HepG2 (cell line): ENCODE results near the gene HAND1. TPM values are rescaled to one million over a fixed set of nuclear protein-coding genes. Genes with fewer than 3 reads are reported as not detected.

Experiments
- ATAC-seq: fragments of 200-7000 bp; cut with Tn5 transposase; 3 replicates; pipeline ENCODE4 v1.9.1; 2020; ENCODE audit warnings: mild to moderate bottlenecking, moderate library complexity
- BruUV-seq: library from RNA; stranded (reverse); fragments of 400-500 nt; replicated peaks from 2 replicates; lab custom pipeline; 2021; lab: Mats Ljungman, UMichigan
- CTCF ChIA-PET: fragments of 300-600 bp; formaldehyde crosslinking; extraction: SDS; loops from one replicate; lab custom pipeline; 2021; ENCODE audit warnings: low total read pairs, inconsistent platforms, low intra/inter-chr PET ratio; lab: Yijun Ruan, JAX
- POLR2A ChIA-PET: fragments of 350-600 bp; sonication (Branson Sonifier 250); formaldehyde crosslinking; loops from one replicate; lab custom pipeline; 2020; ENCODE audit warnings: antibody characterized with exemption, inconsistent platforms; lab: Yijun Ruan, JAX
- DNase-seq: peaks from one replicate; pipeline ENCODE4 v3.0.0-alpha.2; 2015; ENCODE audit warnings: low spot score
- FAIRE-seq: peaks from 3 replicates; lab custom pipeline; 2011; peaks lifted over from hg19 to GRCh38; lab: Jason Lieb, UNC
- H2AFZ ChIP-seq: one replicate; pipeline ENCODE4 v1.6.1; 2011; ENCODE audit warnings: low read length, inconsistent platforms
- H3K27ac ChIP-seq: fragments of 300-600 bp; 3 replicates; pipeline ENCODE4 v1.8.0; 2011; ENCODE audit warnings: mixed run types, mild to moderate bottlenecking, mixed read lengths, low read length, inconsistent platforms; ENCODE audit not compliant: insufficient read depth; ENCODE audit errors: extremely low read length
- H3K27me3 ChIP-seq, 2 experiments: fragments of 200-600 bp in 1 of 2; 2 replicates in 1 of 2; 3 replicates in 1 of 2; pipeline versions ENCODE4 v1.6.0 to v1.8.0; 2011; ENCODE audit warnings: low read length in 2 of 2, mild to moderate bottlenecking in 2 of 2, moderate library complexity in 2 of 2, inconsistent platforms in 1 of 2; ENCODE audit not compliant: insufficient read depth in 2 of 2, control insufficient read depth in 1 of 2
- H3K36me3 ChIP-seq, 2 experiments: fragments of 200-600 bp in 1 of 2; replicated peaks in 1 of 2; 2 replicates in 1 of 2; 3 replicates in 1 of 2; pipeline versions ENCODE4 v1.5.1 to v1.8.0; 2011; ENCODE audit warnings: low read length in 2 of 2, inconsistent platforms in 1 of 2; ENCODE audit not compliant: insufficient read depth in 2 of 2, control insufficient read depth in 1 of 2
- H3K4me1 ChIP-seq: 2 replicates; pipeline ENCODE4 v1.5.1; 2012; ENCODE audit warnings: low read length, inconsistent platforms; ENCODE audit not compliant: insufficient read depth
- H3K4me2 ChIP-seq: 2 replicates; pipeline ENCODE4 v1.6.0; 2011; ENCODE audit warnings: low read depth, low read length, inconsistent platforms
- H3K4me3 ChIP-seq, 3 experiments: fragments of 200-600 bp in 1 of 3; sonication (generic), shearing (Covaris generic) in 1 of 3; replicated peaks in 1 of 3; 2 replicates each; pipeline ENCODE4 v1.5.1; 2011 to 2016; ENCODE audit warnings: low read length in 3 of 3, inconsistent platforms in 2 of 3, low read depth in 2 of 3, mild to moderate bottlenecking in 2 of 3, control low read depth in 1 of 3, mixed read lengths in 1 of 3; ENCODE audit not compliant: insufficient read depth in 1 of 3
- H3K79me2 ChIP-seq: one replicate; pipeline ENCODE4 v1.6.1; 2011; ENCODE audit warnings: low read length, inconsistent platforms; ENCODE audit not compliant: insufficient read depth
- H3K9ac ChIP-seq: 2 replicates; pipeline ENCODE4 v1.6.0; 2011; ENCODE audit warnings: mild to moderate bottlenecking, low read depth, low read length, inconsistent platforms; ENCODE audit not compliant: insufficient read depth
- H3K9me3 ChIP-seq: 2 replicates; pipeline ENCODE4 v1.5.1; 2012; ENCODE audit warnings: mild to moderate bottlenecking, low read length
- H4K20me1 ChIP-seq: 2 replicates; pipeline ENCODE4 v1.6.0; 2011; ENCODE audit warnings: inconsistent platforms, mild to moderate bottlenecking, low read length, moderate library complexity; ENCODE audit not compliant: insufficient read depth
- ARID4A ChIP-seq: sonication (generic); formaldehyde crosslinking; IDR thresholded peaks from 2 replicates; pipeline ENCODE4 v1.5.0; 2020; ENCODE audit warnings: mild to moderate bottlenecking, missing genetic modification reagents, borderline replicate concordance
- CBX2 ChIP-seq, 2 experiments: fragments of 200-600 bp in 1 of 2; sonication (generic); formaldehyde crosslinking in 1 of 2; IDR thresholded peaks; 2 replicates each; pipeline versions ENCODE4 v1.7.0 to v1.8.1; 2018 to 2022; ENCODE audit warnings: low read depth in 2 of 2, low read length in 1 of 2, mild to moderate bottlenecking in 1 of 2, missing genetic modification reagents in 1 of 2
- EEA1 ChIP-seq: sonication (generic); formaldehyde crosslinking; IDR thresholded peaks from 2 replicates; pipeline ENCODE4 v1.5.1; 2020; ENCODE audit warnings: mild to moderate bottlenecking, missing genetic modification reagents, borderline replicate concordance
- EZH2 ChIP-seq: conservative IDR thresholded peaks from 2 replicates; pipeline ENCODE4 v1.6.1; 2012; ENCODE audit warnings: mild to moderate bottlenecking, low read depth, low read length, moderate library complexity
- SP4 ChIP-seq: sonication (generic); formaldehyde crosslinking; IDR thresholded peaks from 2 replicates; pipeline ENCODE4 v1.8.1; 2023; ENCODE audit warnings: mild to moderate bottlenecking, missing genetic modification reagents
- ZNF552 ChIP-seq: sonication (generic); formaldehyde crosslinking; IDR thresholded peaks from 2 replicates; pipeline ENCODE4 v1.9.0; 2022; ENCODE audit warnings: missing genetic modification reagents, mild to moderate bottlenecking, borderline replicate concordance
- WGBS: methylation state at CpG from one replicate; pipeline ENCODE4 v1.1.6; 2017; ENCODE audit warnings: low lambda C conversion rate; 5-methylcytosine and 5-hydroxymethylcytosine counted together
- in situ Hi-C: cut with HindIII; loops from 2 replicates; pipeline ENCODE4 v1.10.0; 2017; ENCODE audit warnings: low pct_unique_long_range_greater_than_20kb; ENCODE audit not compliant: extremely low pct_ligation_motif_present
- intact Hi-C: fragments of 100-400 bp; cut with micrococcal nuclease; formaldehyde crosslinking; loops from one replicate; pipeline ENCODE4 v1.10.0; 2022; ENCODE audit not compliant: unreplicated experiment
- polyA plus RNA-seq, 8 experiments: library from polyadenylated mRNA; depleted of rRNA in 3 of 8; stranded (reverse) in 7 of 8; unstranded in 1 of 8; fragments of >200 nt; fragmentation: Illumina TruSeq in 4 of 8; extraction: Trizol in 4 of 8; gene quantifications; 2 replicates each; pipeline versions ENCODE4 v1.2.1 to v1.2.3, GENCODE V29; 2011 to 2016; ENCODE audit warnings: low read depth in 4 of 8, missing spikeins in 1 of 8, mixed read lengths in 1 of 8; ENCODE audit not compliant: insufficient read depth in 1 of 8
- total RNA-seq, 5 experiments: library from RNA; depleted of rRNA; stranded (reverse); fragments of >200 nt; fragmentation: Illumina TruSeq; extraction: Trizol; gene quantifications; 2 replicates each; pipeline ENCODE4 v1.2.3, GENCODE V29; 2016; ENCODE audit warnings: low read depth in 1 of 5

Gene HAND1
- total and polyA plus RNA-seq, 2 of the 13 experiments (the other 11 are each of a cell fraction or from before 2014, with no cell fraction given): not detected

GRCh38 chr5:154474396-154475334 is 3.4 kb downstream of the HAND1 start:
- ChIA-PET CTCF (no interaction called here), POLR2A (no interaction called here)
- Histone ChIP-seq H3K4me3 (no peak overlapping the region), H3K4me1 (peaks cover 16% of the 10 kb centered on the region), H3K79me2 (no peaks in the 10 kb centered on the region), H3K9ac (no peak overlapping the region), H4K20me1 (no peaks in the 10 kb centered on the region), H3K36me3 (no peaks in the 10 kb centered on the region), H3K9me3 (no peaks in the 10 kb centered on the region), H3K27ac (no peak overlapping the region), H3K27me3 (peaks cover 13 to 95% of the 10 kb centered on the region in 2 experiments), H3K4me2 (no peak overlapping the region), H2AFZ (no peak overlapping the region)
- 20% methylated on average over 17 of the region's 17 CpGs for WGBS
- in situ Hi-C loops: loop anchor here (5.0 kb wide), 1 partner anchor 53 kb away; no protein-coding TSS in a partner anchor
- BruUV-seq: no TSS peak
- FAIRE-seq (no peak), ATAC-seq (no peak), DNase-seq (no peak)
- no peak for TF ChIP-seq EEA1 (CRISPR knock-in tag)
- no peak for TF ChIP-seq SP4 (CRISPR knock-in tag)
- no peak for TF ChIP-seq ZNF552 (CRISPR knock-in tag)
- TF ChIP-seq ARID4A: no peak
- peak; percentile 84 for TF ChIP-seq CBX2 (IDR thresholded peaks at IDR 0.05; ENCODE audit: low read depth, low read length)
- no peak for TF ChIP-seq CBX2 (CRISPR knock-in tag; IDR thresholded peaks at IDR 0.05; ENCODE audit: low read depth)
- peak; percentile 81; the same call in 1 of the 2 replicates for TF ChIP-seq EZH2
- intact Hi-C loops: no loop called here
